K562 (cell line): ENCODE measurements around the gene UBE2G2. TPM values are rescaled to one million over a fixed set of nuclear protein-coding genes. Genes with fewer than 3 reads are reported as not detected.

Source experiments
- ATF7 ChIP-seq: fragments of 450-650 bp; IDR thresholded peaks from 2 replicates; pipeline ENCODE4 v1.7.1; 2014; ENCODE audit warnings: mild to moderate bottlenecking, moderate library complexity
- C11orf30 ChIP-seq: fragments of 450-650 bp; IDR thresholded peaks from 2 replicates; pipeline ENCODE4 v1.6.1; 2016; ENCODE audit warnings: low read depth, mild to moderate bottlenecking
- MAFG ChIP-seq: fragments of 450-650 bp; conservative IDR thresholded peaks from 2 replicates; pipeline ENCODE4 v1.6.1; 2016; ENCODE audit warnings: missing genetic modification characterization, missing compliant biosample characterization
- RBFOX2 ChIP-seq: fragments of 200-400 bp; formaldehyde crosslinking; IDR thresholded peaks from 2 replicates; pipeline ENCODE4 v1.6.1; 2017; ENCODE audit warnings: low read depth, mild to moderate bottlenecking, low read length, moderate library complexity
- SMARCA4 ChIP-seq: fragments of 450-650 bp; IDR thresholded peaks from 2 replicates; pipeline ENCODE4 v1.6.1; 2016
- SMARCE1 ChIP-seq: fragments of 450-650 bp; IDR thresholded peaks from 2 replicates; pipeline ENCODE4 v1.7.1; 2016; ENCODE audit warnings: mild to moderate bottlenecking
- TOE1 ChIP-seq, 2 experiments: fragments of 450-650 bp in 1 of 2; sonication (generic) in 1 of 2; formaldehyde crosslinking in 1 of 2; IDR thresholded peaks; 2 replicates each; pipeline versions ENCODE4 v1.7.1 to v1.8.0; 2016 to 2022; ENCODE audit warnings: borderline replicate concordance in 2 of 2, mild to moderate bottlenecking in 2 of 2, antibody characterized with exemption in 1 of 2, inconsistent platforms in 1 of 2, low read depth in 1 of 2, missing genetic modification reagents in 1 of 2, moderate library complexity in 1 of 2
- TRIM24 ChIP-seq, 2 experiments: fragments of 450-650 bp; IDR thresholded peaks; 2 replicates each; pipeline ENCODE4 v1.6.1; 2016
- USF2 ChIP-seq: sonication (generic); formaldehyde crosslinking; IDR thresholded peaks from 2 replicates; pipeline ENCODE4 v1.5.0; 2020; ENCODE audit warnings: missing genetic modification reagents
- ZC3H8 ChIP-seq: fragments of 450-650 bp; IDR thresholded peaks from 2 replicates; pipeline ENCODE4 v1.6.1; 2017
- polyA plus RNA-seq, 8 experiments: library from polyadenylated mRNA; depleted of rRNA in 4 of 8; stranded (reverse) in 5 of 8; unstranded in 3 of 8; fragments of >200 nt; fragmentation: Nextera tagmentation in 2 of 8; fragmentation: Illumina TruSeq in 1 of 8; extraction: Ambion mirVana in 2 of 8; extraction: Trizol in 1 of 8; gene quantifications; 2 replicates each; pipeline versions ENCODE4 v1.2.1 to v1.2.3, GENCODE V29; 2011 to 2014; ENCODE audit warnings: inconsistent platforms in 1 of 8, missing spikeins in 1 of 8
- total RNA-seq, 7 experiments: library from RNA; depleted of rRNA in 6 of 7; stranded (reverse); fragments of >200 nt in 6 of 7; fragmentation: Illumina TruSeq in 2 of 7; extraction: Trizol in 2 of 7; gene quantifications; 2 replicates each; pipeline versions ENCODE4 v1.2.1 to v1.2.3, GENCODE V29; 2011 to 2021; ENCODE audit warnings: low replicate concordance in 1 of 7
- TF ChIP-seq, protein P1 (sequence below): sonication (generic); formaldehyde crosslinking; IDR thresholded peaks from 2 replicates; pipeline ENCODE4 v1.8.0; 2023; ENCODE audit warnings: missing genetic modification reagents, mild to moderate bottlenecking, borderline replicate concordance
- TF ChIP-seq, protein P2 (sequence below): sonication (generic); formaldehyde crosslinking; IDR thresholded peaks from 2 replicates; pipeline ENCODE4 v1.8.0; 2022; ENCODE audit warnings: missing genetic modification reagents, mild to moderate bottlenecking, borderline replicate concordance
- TF ChIP-seq, protein P3 (sequence below), 2 experiments: fragments of 450-650 bp in 1 of 2; sonication (generic) in 1 of 2; formaldehyde crosslinking in 1 of 2; IDR thresholded peaks in 1 of 2; conservative IDR thresholded peaks in 1 of 2; 2 replicates each; pipeline versions ENCODE4 v1.6.1 to v1.8.1; 2016 to 2023; ENCODE audit warnings: mild to moderate bottlenecking in 2 of 2, moderate library complexity in 2 of 2, inconsistent platforms in 1 of 2, missing genetic modification reagents in 1 of 2

The UBE2G2 gene
- total and polyA plus RNA-seq, 9 of the 15 experiments (the other 6 are each of a cell fraction or from before 2014, with no cell fraction given), result 47.5 to 225 (median 140) TPM

GRCh38 chr21:44823179-44823660 is 21.6 kb upstream of the UBE2G2 start (continued):
- TF ChIP-seq, protein P1, sequence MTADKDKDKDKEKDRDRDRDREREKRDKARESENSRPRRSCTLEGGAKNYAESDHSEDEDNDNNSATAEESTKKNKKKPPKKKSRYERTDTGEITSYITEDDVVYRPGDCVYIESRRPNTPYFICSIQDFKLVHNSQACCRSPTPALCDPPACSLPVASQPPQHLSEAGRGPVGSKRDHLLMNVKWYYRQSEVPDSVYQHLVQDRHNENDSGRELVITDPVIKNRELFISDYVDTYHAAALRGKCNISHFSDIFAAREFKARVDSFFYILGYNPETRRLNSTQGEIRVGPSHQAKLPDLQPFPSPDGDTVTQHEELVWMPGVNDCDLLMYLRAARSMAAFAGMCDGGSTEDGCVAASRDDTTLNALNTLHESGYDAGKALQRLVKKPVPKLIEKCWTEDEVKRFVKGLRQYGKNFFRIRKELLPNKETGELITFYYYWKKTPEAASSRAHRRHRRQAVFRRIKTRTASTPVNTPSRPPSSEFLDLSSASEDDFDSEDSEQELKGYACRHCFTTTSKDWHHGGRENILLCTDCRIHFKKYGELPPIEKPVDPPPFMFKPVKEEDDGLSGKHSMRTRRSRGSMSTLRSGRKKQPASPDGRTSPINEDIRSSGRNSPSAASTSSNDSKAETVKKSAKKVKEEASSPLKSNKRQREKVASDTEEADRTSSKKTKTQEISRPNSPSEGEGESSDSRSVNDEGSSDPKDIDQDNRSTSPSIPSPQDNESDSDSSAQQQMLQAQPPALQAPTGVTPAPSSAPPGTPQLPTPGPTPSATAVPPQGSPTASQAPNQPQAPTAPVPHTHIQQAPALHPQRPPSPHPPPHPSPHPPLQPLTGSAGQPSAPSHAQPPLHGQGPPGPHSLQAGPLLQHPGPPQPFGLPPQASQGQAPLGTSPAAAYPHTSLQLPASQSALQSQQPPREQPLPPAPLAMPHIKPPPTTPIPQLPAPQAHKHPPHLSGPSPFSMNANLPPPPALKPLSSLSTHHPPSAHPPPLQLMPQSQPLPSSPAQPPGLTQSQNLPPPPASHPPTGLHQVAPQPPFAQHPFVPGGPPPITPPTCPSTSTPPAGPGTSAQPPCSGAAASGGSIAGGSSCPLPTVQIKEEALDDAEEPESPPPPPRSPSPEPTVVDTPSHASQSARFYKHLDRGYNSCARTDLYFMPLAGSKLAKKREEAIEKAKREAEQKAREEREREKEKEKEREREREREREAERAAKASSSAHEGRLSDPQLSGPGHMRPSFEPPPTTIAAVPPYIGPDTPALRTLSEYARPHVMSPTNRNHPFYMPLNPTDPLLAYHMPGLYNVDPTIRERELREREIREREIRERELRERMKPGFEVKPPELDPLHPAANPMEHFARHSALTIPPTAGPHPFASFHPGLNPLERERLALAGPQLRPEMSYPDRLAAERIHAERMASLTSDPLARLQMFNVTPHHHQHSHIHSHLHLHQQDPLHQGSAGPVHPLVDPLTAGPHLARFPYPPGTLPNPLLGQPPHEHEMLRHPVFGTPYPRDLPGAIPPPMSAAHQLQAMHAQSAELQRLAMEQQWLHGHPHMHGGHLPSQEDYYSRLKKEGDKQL (CRISPR knock-in tag), result no peak
- TF ChIP-seq ZC3H8 (no peak), RBFOX2 (no peak), C11orf30 (peak; percentile 66), SMARCA4 (peak; percentile 39; the same call in 1 of the 2 replicates), MAFG (peak; percentile 77), TRIM24 (IDR thresholded peaks at IDR 0.05) (peak; percentile 46 to 75; a peak in 1 of 4 replicates), TOE1 (IDR thresholded peaks at IDR 0.05; ENCODE audit: borderline replicate concordance) (peak; percentile 45; the same call in 1 of the 2 replicates), TOE1 (CRISPR knock-in tag; IDR thresholded peaks at IDR 0.05; ENCODE audit: borderline replicate concordance, low read depth) (no peak), USF2 (peak; percentile 31; the same call in 1 of the 2 replicates), SMARCE1 (0 out of 2 replicates have a peak, but pooled peaks have one; percentile 18), ATF7 (0 out of 2 replicates have a peak, but pooled peaks have one; percentile 2)
- TF ChIP-seq, protein P2, sequence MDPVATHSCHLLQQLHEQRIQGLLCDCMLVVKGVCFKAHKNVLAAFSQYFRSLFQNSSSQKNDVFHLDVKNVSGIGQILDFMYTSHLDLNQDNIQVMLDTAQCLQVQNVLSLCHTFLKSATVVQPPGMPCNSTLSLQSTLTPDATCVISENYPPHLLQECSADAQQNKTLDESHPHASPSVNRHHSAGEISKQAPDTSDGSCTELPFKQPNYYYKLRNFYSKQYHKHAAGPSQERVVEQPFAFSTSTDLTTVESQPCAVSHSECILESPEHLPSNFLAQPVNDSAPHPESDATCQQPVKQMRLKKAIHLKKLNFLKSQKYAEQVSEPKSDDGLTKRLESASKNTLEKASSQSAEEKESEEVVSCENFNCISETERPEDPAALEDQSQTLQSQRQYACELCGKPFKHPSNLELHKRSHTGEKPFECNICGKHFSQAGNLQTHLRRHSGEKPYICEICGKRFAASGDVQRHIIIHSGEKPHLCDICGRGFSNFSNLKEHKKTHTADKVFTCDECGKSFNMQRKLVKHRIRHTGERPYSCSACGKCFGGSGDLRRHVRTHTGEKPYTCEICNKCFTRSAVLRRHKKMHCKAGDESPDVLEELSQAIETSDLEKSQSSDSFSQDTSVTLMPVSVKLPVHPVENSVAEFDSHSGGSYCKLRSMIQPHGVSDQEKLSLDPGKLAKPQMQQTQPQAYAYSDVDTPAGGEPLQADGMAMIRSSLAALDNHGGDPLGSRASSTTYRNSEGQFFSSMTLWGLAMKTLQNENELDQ, result no peak
- TF ChIP-seq, protein P3, sequence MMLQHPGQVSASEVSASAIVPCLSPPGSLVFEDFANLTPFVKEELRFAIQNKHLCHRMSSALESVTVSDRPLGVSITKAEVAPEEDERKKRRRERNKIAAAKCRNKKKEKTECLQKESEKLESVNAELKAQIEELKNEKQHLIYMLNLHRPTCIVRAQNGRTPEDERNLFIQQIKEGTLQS (IDR thresholded peaks at IDR 0.05), result peak; percentile 44
- TF ChIP-seq, protein P3 (CRISPR knock-in tag; conservative IDR thresholded peaks at IDR 0.05), result no peak
